H1 (cell line): ENCODE measurements around the gene FAM13C. TPM values are rescaled to one million over a fixed set of nuclear protein-coding genes. Genes with fewer than 3 reads are reported as not detected.

Source experiments
- RAD21 ChIP-seq, 2 experiments: IDR thresholded peaks in 1 of 2; conservative IDR thresholded peaks in 1 of 2; 2 replicates each; pipeline ENCODE4 v1.6.1; 2011; ENCODE audit warnings: low read depth in 2 of 2, low read length in 2 of 2, improper control_type of control experiment in 1 of 2, inconsistent platforms in 1 of 2, mild to moderate bottlenecking in 1 of 2, moderate library complexity in 1 of 2
- polyA plus RNA-seq, 7 experiments: library from polyadenylated mRNA; depleted of rRNA in 3 of 7; stranded (reverse) in 5 of 7; unstranded in 2 of 7; fragments of >200 nt in 5 of 7; fragments of 200-250 nt in 2 of 7; gene quantifications; 1 replicate in 5 of 7; 2 replicates in 1 of 7; 4 replicates in 1 of 7; pipeline versions ENCODE4 v1.2.1 to v1.2.3, GENCODE V29; 2011 to 2013; ENCODE audit warnings: missing spikeins in 2 of 7, mixed read lengths in 2 of 7
- total RNA-seq: library from RNA; stranded (reverse); fragmentation: NEBNext Ultra II Directional; extraction: Animal tissue kit (Norgen Biotek cat#: 25700); gene quantifications from 2 replicates; pipeline ENCODE4 v1.2.1, GENCODE V29; 2021
- TF ChIP-seq, protein P1 (sequence below): fragments of 300-600 bp; sonication (generic); IDR thresholded peaks from 2 replicates; pipeline ENCODE4 v1.7.1; 2012; ENCODE audit warnings: low read length, moderate library complexity, mild to moderate bottlenecking, inconsistent platforms; ENCODE audit not compliant: insufficient replicate concordance

FAM13C gene
- total and polyA plus RNA-seq, 2 of the 8 experiments (the other 6 are each of a cell fraction or from before 2014, with no cell fraction given), result 0.56 to 0.62 TPM

- TF ChIP-seq, protein P1, sequence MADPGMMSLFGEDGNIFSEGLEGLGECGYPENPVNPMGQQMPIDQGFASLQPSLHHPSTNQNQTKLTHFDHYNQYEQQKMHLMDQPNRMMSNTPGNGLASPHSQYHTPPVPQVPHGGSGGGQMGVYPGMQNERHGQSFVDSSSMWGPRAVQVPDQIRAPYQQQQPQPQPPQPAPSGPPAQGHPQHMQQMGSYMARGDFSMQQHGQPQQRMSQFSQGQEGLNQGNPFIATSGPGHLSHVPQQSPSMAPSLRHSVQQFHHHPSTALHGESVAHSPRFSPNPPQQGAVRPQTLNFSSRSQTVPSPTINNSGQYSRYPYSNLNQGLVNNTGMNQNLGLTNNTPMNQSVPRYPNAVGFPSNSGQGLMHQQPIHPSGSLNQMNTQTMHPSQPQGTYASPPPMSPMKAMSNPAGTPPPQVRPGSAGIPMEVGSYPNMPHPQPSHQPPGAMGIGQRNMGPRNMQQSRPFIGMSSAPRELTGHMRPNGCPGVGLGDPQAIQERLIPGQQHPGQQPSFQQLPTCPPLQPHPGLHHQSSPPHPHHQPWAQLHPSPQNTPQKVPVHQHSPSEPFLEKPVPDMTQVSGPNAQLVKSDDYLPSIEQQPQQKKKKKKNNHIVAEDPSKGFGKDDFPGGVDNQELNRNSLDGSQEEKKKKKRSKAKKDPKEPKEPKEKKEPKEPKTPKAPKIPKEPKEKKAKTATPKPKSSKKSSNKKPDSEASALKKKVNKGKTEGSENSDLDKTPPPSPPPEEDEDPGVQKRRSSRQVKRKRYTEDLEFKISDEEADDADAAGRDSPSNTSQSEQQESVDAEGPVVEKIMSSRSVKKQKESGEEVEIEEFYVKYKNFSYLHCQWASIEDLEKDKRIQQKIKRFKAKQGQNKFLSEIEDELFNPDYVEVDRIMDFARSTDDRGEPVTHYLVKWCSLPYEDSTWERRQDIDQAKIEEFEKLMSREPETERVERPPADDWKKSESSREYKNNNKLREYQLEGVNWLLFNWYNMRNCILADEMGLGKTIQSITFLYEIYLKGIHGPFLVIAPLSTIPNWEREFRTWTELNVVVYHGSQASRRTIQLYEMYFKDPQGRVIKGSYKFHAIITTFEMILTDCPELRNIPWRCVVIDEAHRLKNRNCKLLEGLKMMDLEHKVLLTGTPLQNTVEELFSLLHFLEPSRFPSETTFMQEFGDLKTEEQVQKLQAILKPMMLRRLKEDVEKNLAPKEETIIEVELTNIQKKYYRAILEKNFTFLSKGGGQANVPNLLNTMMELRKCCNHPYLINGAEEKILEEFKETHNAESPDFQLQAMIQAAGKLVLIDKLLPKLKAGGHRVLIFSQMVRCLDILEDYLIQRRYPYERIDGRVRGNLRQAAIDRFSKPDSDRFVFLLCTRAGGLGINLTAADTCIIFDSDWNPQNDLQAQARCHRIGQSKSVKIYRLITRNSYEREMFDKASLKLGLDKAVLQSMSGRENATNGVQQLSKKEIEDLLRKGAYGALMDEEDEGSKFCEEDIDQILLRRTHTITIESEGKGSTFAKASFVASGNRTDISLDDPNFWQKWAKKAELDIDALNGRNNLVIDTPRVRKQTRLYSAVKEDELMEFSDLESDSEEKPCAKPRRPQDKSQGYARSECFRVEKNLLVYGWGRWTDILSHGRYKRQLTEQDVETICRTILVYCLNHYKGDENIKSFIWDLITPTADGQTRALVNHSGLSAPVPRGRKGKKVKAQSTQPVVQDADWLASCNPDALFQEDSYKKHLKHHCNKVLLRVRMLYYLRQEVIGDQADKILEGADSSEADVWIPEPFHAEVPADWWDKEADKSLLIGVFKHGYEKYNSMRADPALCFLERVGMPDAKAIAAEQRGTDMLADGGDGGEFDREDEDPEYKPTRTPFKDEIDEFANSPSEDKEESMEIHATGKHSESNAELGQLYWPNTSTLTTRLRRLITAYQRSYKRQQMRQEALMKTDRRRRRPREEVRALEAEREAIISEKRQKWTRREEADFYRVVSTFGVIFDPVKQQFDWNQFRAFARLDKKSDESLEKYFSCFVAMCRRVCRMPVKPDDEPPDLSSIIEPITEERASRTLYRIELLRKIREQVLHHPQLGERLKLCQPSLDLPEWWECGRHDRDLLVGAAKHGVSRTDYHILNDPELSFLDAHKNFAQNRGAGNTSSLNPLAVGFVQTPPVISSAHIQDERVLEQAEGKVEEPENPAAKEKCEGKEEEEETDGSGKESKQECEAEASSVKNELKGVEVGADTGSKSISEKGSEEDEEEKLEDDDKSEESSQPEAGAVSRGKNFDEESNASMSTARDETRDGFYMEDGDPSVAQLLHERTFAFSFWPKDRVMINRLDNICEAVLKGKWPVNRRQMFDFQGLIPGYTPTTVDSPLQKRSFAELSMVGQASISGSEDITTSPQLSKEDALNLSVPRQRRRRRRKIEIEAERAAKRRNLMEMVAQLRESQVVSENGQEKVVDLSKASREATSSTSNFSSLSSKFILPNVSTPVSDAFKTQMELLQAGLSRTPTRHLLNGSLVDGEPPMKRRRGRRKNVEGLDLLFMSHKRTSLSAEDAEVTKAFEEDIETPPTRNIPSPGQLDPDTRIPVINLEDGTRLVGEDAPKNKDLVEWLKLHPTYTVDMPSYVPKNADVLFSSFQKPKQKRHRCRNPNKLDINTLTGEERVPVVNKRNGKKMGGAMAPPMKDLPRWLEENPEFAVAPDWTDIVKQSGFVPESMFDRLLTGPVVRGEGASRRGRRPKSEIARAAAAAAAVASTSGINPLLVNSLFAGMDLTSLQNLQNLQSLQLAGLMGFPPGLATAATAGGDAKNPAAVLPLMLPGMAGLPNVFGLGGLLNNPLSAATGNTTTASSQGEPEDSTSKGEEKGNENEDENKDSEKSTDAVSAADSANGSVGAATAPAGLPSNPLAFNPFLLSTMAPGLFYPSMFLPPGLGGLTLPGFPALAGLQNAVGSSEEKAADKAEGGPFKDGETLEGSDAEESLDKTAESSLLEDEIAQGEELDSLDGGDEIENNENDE, result no peak
- peak; percentile 50 to 56 for TF ChIP-seq RAD21 (IDR thresholded peaks at IDR 0.05 in 1 of 2, conservative IDR thresholded peaks at IDR 0.05 in 1 of 2; ENCODE audit: low read depth in 2 of 2, low read length in 2 of 2)
These were observed 135.1 kb downstream of the FAM13C start (continued) for GRCh38 chr10:59227136-59227673.
